Measurements from ENCODE around the gene TRIM65. TPM values are rescaled to one million over a fixed set of nuclear protein-coding genes. Genes with fewer than 3 reads are reported as not detected.

Gene TRIM65
- total and polyA plus RNA-seq, 2 of the 4 experiments (the other 2 are of a cell fraction) = 7.9 to 10.6 TPM

DNA sequence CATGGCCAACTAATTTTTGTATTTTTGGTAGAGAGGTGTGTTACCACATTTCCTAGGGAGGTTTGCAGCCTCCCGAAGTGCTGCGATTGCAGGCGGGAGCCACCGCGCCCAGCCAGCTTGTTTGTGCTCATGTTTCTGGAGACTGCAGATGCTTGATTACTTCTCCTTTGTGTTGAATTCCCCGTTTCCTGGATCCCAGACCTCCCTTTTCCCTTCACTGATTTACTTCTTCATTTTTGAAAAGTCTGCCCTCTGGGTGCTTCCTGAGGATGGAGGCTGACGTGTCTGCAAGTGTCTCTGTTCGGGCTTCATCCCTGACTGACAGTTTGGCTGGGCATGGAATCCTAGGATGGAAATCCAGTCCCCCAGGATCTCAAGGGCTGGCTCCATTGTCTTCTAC is 11.3 kb downstream of the TRIM65 start:
- H3K4me2 ChIP-seq (ENCODE audit: low read depth, low read length) = no peak overlapping the region
- H3K56ac ChIP-seq (ENCODE audit: extremely low read depth, insufficient read depth, low read length) = no peak overlapping the region
- H2BK20ac ChIP-seq (ENCODE audit: low read depth, low read length) = no peak overlapping the region
- H3K14ac ChIP-seq (replicated peaks; ENCODE audit: low read depth, low read length) = no peak overlapping the region
- WGBS, 2 experiments (ENCODE audit: extremely low coverage in 2 of 2, insufficient read length in 1 of 2) = 94% methylated on average over 4 of the region's 8 CpGs; no CpG with 5 or more reads in 1 of the 2 experiments
- CTCF ChIA-PET = interaction anchor here (0.8 kb wide), 1 partner anchor 38 kb away, joined by 4 read pairs; no protein-coding TSS in a partner anchor
- H3K23ac ChIP-seq (ENCODE audit: low read depth, low read length) = no peak overlapping the region
- no peak overlapping the region for H3K4me3 ChIP-seq (ENCODE audit: insufficient read depth, low read depth, low read length)
- H4K91ac ChIP-seq (ENCODE audit: insufficient read depth, low read depth, low read length) = no peak overlapping the region
- H2BK5ac ChIP-seq (ENCODE audit: low read depth, low read length, poor library complexity, severe bottlenecking) = no peak overlapping the region
- no peaks in the 10 kb centered on the region for H4K20me1 ChIP-seq (ENCODE audit: insufficient read depth, low read length)
- no peak overlapping the region for H3K9ac ChIP-seq (ENCODE audit: low read depth, low read length)
- no peak overlapping the region for H2BK120ac ChIP-seq (ENCODE audit: low read depth, low read length)
- BruUV-seq (replicated peaks) = no TSS peak
- H3K36me3 ChIP-seq (ENCODE audit: control insufficient read depth, insufficient read depth, low read length) = peaks cover 4% of the 10 kb centered on the region
- H3K27ac ChIP-seq (ENCODE audit: insufficient read depth, low read length) = no peak overlapping the region
- no peak for ATAC-seq (ENCODE audit: low read depth)
- H4K5ac ChIP-seq (ENCODE audit: low read depth, low read length) = no peak overlapping the region
- no peak overlapping the region for H4K8ac ChIP-seq (ENCODE audit: low read depth in 2 of 2, low read length in 2 of 2)
- no peak overlapping the region for H2AFZ ChIP-seq (replicated peaks; ENCODE audit: low read length, poor library complexity)
- POLR2A ChIA-PET (ENCODE audit: unreplicated experiment) = no interaction called here
- no peak for TF ChIP-seq MAFK (IDR thresholded peaks at IDR 0.05; ENCODE audit: low read depth, low read length)
- no peak for TF ChIP-seq NFE2L2 (IDR thresholded peaks at IDR 0.05; ENCODE audit: low read depth, low read length)
- TF ChIP-seq CEBPB (IDR thresholded peaks at IDR 0.05; ENCODE audit: low read depth, low read length) = no peak
- TF ChIP-seq MXI1 (IDR thresholded peaks at IDR 0.05; ENCODE audit: borderline replicate concordance, low read depth, low read length) = no peak
- no peak for TF ChIP-seq BHLHE40 (IDR thresholded peaks at IDR 0.05; ENCODE audit: low read depth, low read length)
- TF ChIP-seq RFX5 (IDR thresholded peaks at IDR 0.05; ENCODE audit: low read depth, low read length) = no peak
- TF ChIP-seq FOS (IDR thresholded peaks at IDR 0.05; ENCODE audit: low read depth, low read length) = no peak
- TF ChIP-seq SMC3 (IDR thresholded peaks at IDR 0.05; ENCODE audit: low read depth, low read length) = no peak
- dilution Hi-C loops (cut with HindIII; ENCODE audit: low sequenced_read_pairs, unreplicated experiment) = no loop called here
- no peaks in the 10 kb centered on the region for H3K4me1 ChIP-seq (ENCODE audit: control insufficient read depth, insufficient read depth, low read length)
- H3K9me3 ChIP-seq (ENCODE audit: control insufficient read depth, insufficient read depth, low read length) = no peaks in the 10 kb centered on the region
- intact Hi-C loops (cut with micrococcal nuclease) = no loop called here
- in situ Hi-C loops (cut with MboI; ENCODE audit: low sequenced_read_pairs) = no loop called here
- H2AK9ac ChIP-seq (replicated peaks; ENCODE audit: low read depth, low read length, poor library complexity) = no peak overlapping the region
- H3K27me3 ChIP-seq (ENCODE audit: control insufficient read depth, insufficient read depth, low read length) = peaks cover 3% of the 10 kb centered on the region; the same call in 1 of the 2 replicates
- peak overlapping the region; percentile 28; the same call in 1 of the 2 replicates for H2AK5ac ChIP-seq (ENCODE audit: low read depth, low read length)
- DNase-seq = no peak
- H3K79me1 ChIP-seq (ENCODE audit: low read depth in 1 of 2, low read length in 2 of 2) = no peaks in the 10 kb centered on the region
- no peak overlapping the region for H2BK15ac ChIP-seq (ENCODE audit: low read depth, low read length)
- no peak overlapping the region for H3K18ac ChIP-seq (ENCODE audit: low read depth, low read length)
- H3K4ac ChIP-seq (ENCODE audit: low read depth, low read length) = no peak overlapping the region
- 0 out of 2 replicates have a peak, but pooled peaks cover 3% of the 10 kb centered on the region for H3K9me1 ChIP-seq (ENCODE audit: insufficient read depth, low read length)

Measured in IMR-90 (cell line).